Naive thymus-derived CD4-positive, alpha-beta T cell (primary cell): ENCODE results near the gene PRUNE1. TPM values are rescaled to one million over a fixed set of nuclear protein-coding genes. Genes with fewer than 3 reads are reported as not detected.

ENCODE experiments used
- ATAC-seq: fragments of 150-1000 bp; cut with Tn5 transposase; 2 replicates; pipeline ENCODE4 v1.10.0; 2021; ENCODE audit warnings: mild to moderate bottlenecking, moderate library complexity
- CTCF ChIA-PET: fragments of 350-600 bp; sonication (Branson Sonifier 250); formaldehyde crosslinking; loops from one replicate; lab custom pipeline; 2021; ENCODE audit warnings: antibody characterized with exemption; lab: Charles Lee
- POLR2A ChIA-PET: fragments of 350-600 bp; sonication (Branson Sonifier 250); formaldehyde crosslinking; loops from one replicate; lab custom pipeline; 2021; ENCODE audit warnings: antibody characterized with exemption, inconsistent platforms; lab: Charles Lee
- DNase-seq, 9 donors: peaks; one replicate each; pipeline versions ENCODE4 v3.0.0 to v3.0.0-alpha.2; 2020 to 2022; ENCODE audit warnings: mixed read lengths in 1 of 9
- H3K27ac ChIP-seq: one replicate; pipeline ENCODE4 v1.7.0; 2013; ENCODE audit warnings: mild to moderate bottlenecking, low read depth, low read length, moderate library complexity
- H3K27me3 ChIP-seq, 2 donors: one replicate each; pipeline ENCODE4 v1.7.0; 2013; ENCODE audit warnings: low read length in 2 of 2, mild to moderate bottlenecking in 2 of 2, moderate library complexity in 2 of 2; ENCODE audit not compliant: control insufficient read depth in 2 of 2, insufficient read depth in 2 of 2
- H3K36me3 ChIP-seq, 3 experiments: 1 replicate in 2 of 3; 2 replicates in 1 of 3; pipeline ENCODE4 v1.7.0; 2013; ENCODE audit warnings: low read length in 3 of 3, mild to moderate bottlenecking in 3 of 3, moderate library complexity in 1 of 3; ENCODE audit not compliant: insufficient read depth in 3 of 3, control insufficient read depth in 2 of 3
- H3K4me1 ChIP-seq, 2 donors: one replicate each; pipeline ENCODE4 v1.7.0; 2013; ENCODE audit warnings: low read length in 2 of 2, mild to moderate bottlenecking in 2 of 2, moderate library complexity in 1 of 2; ENCODE audit not compliant: control insufficient read depth in 2 of 2, insufficient read depth in 2 of 2
- H3K4me3 ChIP-seq: 2 replicates; pipeline ENCODE4 v1.7.0; 2013; ENCODE audit warnings: mild to moderate bottlenecking, low read length
- H3K9me3 ChIP-seq, 3 experiments: 1 replicate in 2 of 3; 2 replicates in 1 of 3; pipeline ENCODE4 v1.7.0; 2013; ENCODE audit warnings: low read length in 3 of 3; ENCODE audit not compliant: control insufficient read depth in 2 of 3
- H3K27ac Mint-ChIP-seq, 9 donors: one replicate each; pipeline ENCODE4 v1.8.0; 2020 to 2022; ENCODE audit warnings: mixed read lengths in 9 of 9, mild to moderate bottlenecking in 8 of 9, moderate library complexity in 5 of 9, inconsistent platforms in 2 of 9
- H3K27me3 Mint-ChIP-seq, 5 donors: one replicate each; pipeline ENCODE4 v1.8.0; 2021 to 2022; ENCODE audit warnings: mixed read lengths in 5 of 5, mild to moderate bottlenecking in 1 of 5
- H3K36me3 Mint-ChIP-seq, 5 donors: one replicate each; pipeline ENCODE4 v1.8.0; 2020 to 2022; ENCODE audit warnings: mixed read lengths in 5 of 5, mild to moderate bottlenecking in 3 of 5, inconsistent platforms in 1 of 5
- H3K4me1 Mint-ChIP-seq, 7 donors: one replicate each; pipeline ENCODE4 v1.8.0; 2020 to 2022; ENCODE audit warnings: mixed read lengths in 7 of 7, mild to moderate bottlenecking in 3 of 7, inconsistent platforms in 1 of 7
- H3K4me3 Mint-ChIP-seq, 10 donors: one replicate each; pipeline ENCODE4 v1.8.0; 2020 to 2022; ENCODE audit warnings: mild to moderate bottlenecking in 10 of 10, mixed read lengths in 10 of 10, moderate library complexity in 6 of 10, inconsistent platforms in 2 of 10
- H3K9me3 Mint-ChIP-seq, 11 donors: one replicate each; pipeline ENCODE4 v1.8.0; 2020 to 2022; ENCODE audit warnings: mixed read lengths in 11 of 11, mild to moderate bottlenecking in 4 of 11, inconsistent platforms in 1 of 11, moderate library complexity in 1 of 11
- intact Hi-C, 2 donors: fragments of 100-400 bp; cut with micrococcal nuclease; formaldehyde crosslinking; loops; one replicate each; pipeline ENCODE4 v1.15.1; 2023
- polyA plus RNA-seq, 2 donors: library from polyadenylated mRNA; unstranded; fragments of 300-500 nt; fragmentation: Illumina TruSeq; gene quantifications; one replicate each; pipeline ENCODE4 v1.2.3, GENCODE V29; 2021
- total RNA-seq, 6 experiments: library from RNA in 5 of 6; stranded (reverse) in 5 of 6; gene quantifications; 1 replicate in 5 of 6; 2 replicates in 1 of 6; pipeline ENCODE4 v1.2.3 and lab custom pipeline; 2021 to 2026

PRUNE1 gene, protein sequence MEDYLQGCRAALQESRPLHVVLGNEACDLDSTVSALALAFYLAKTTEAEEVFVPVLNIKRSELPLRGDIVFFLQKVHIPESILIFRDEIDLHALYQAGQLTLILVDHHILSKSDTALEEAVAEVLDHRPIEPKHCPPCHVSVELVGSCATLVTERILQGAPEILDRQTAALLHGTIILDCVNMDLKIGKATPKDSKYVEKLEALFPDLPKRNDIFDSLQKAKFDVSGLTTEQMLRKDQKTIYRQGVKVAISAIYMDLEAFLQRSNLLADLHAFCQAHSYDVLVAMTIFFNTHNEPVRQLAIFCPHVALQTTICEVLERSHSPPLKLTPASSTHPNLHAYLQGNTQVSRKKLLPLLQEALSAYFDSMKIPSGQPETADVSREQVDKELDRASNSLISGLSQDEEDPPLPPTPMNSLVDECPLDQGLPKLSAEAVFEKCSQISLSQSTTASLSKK
- total RNA-seq (10 to 100 TPM; 13.3 to 41.8 (median 17.2) TPM), polyA plus RNA-seq (10 to 100 TPM; 54.6 to 68.8 TPM), total RNA-seq (lab: John Stamatoyannopoulos, UW) (23.2 reads per million, percentile 54 among the genes with 10 or more reads in this experiment)

DNA sequence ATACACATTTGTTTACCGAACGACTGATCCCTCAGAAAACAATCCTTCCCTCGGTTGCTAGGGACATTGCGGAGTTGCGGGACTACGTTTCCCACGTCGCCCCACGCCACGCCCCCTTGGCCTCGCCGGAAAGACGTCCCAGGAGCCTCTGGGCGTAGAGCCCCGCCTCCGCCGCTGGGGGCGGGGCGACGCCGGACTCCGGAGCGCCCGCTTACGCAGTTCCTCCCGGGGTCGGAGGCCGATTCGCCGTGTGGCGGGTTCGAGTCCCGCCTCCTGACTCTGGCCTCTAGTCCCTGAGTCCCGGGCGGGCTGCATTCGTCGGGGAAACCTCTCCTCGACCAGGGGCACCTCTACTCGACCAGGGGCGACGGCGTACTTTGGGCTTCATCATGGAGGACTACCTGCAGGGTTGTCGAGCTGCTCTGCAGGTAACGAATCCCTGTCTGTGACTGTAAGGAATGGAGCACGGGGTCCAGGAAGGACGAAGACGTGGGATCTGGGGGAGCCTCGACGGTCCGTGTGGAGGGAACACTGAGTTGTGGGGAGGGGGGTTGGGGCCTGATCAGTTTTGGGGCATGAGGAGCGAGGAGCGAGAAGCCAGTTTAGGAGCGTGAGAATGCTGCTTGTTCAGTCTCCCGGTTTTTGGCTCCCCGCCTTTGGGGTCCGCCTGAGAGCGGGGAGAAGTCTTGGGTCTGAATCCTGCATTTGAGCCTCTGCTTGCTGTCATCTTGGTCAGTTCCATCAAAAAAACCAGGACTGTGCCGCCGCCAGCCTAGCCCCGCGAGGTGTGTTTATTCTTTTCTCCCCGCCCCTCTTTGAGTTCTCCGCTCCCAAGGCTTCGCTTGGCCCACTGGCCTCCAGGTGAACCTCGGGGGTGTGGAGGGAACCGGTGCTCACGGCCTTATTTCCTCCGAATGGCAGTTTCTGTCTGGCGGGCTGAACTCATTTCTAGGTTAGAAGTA lies at the start of gene PRUNE1:
Gene PRUNE1, plus strand, starts transcription at position 206 of the 962 bp plus-strand sequence. Its CDS starts 184 bp downstream, at position 390.
- Histone ChIP-seq H3K4me1 (peaks cover 32 to 45% of the 10 kb centered on the region in 2 donors), H3K27me3 (no peaks in the 10 kb centered on the region), H3K4me3 (peak within 1 kb of the TSS; percentile 88), H3K9me3 (no peaks in the 10 kb centered on the region), H3K36me3 (peaks cover 0 to 7% (median 0%) of the 10 kb centered on the region in 3 experiments), H3K27ac (peak within 1 kb of the TSS; percentile 96)
- Mint-ChIP-seq H3K27me3 (no peaks in the 10 kb centered on the region), H3K27ac (peak within 1 kb of the TSS; percentile 92 to 99 (median 97)), H3K9me3 (no peaks in the 10 kb centered on the region), H3K36me3 (peaks cover 0 to 12% (median 0%) of the 10 kb centered on the region in 5 donors), H3K4me1 (peaks cover 48 to 86% (median 71%) of the 10 kb centered on the region in 7 donors), H3K4me3 (peak within 1 kb of the TSS; percentile 91 to 100 (median 97))
- ChIA-PET CTCF (interaction anchor here (0.7 to 1.0 kb wide), 2 partner anchors 16 to 49 kb away, joined by 3 read pairs; no protein-coding TSS in a partner anchor), POLR2A (interaction anchor here (0.5 to 3.2 kb wide), 8 partner anchors 26 to 867 kb away, joined by 3 to 12 read pairs (median 3); partner anchors contain the start of gene TNFAIP8L2)
- DNase-seq (peak; percentile 87 to 98 (median 92)), ATAC-seq (peak; percentile 96)
- intact Hi-C loops = loop anchor here (1.0 to 10.0 kb wide), 14 partner anchors 16 to 741 kb away; partner anchors contain the start of genes SETDB1 (in 2 of the 2), APH1A (in 1 of the 2), ARNT (in 1 of the 2) and CDC42SE1 (in 1 of the 2)

- no peaks in the 10 kb centered on the region for H3K27me3 Mint-ChIP-seq
- H3K9me3 ChIP-seq = no peaks in the 10 kb centered on the region
- peak overlapping the region in 3 of 9 donors; percentile 22 to 43 (median 42) for H3K27ac Mint-ChIP-seq
- peaks cover 6 to 58% (median 32%) of the 10 kb centered on the region in 5 donors for H3K36me3 Mint-ChIP-seq
- DNase-seq (no peak), ATAC-seq (no peak)
- ChIA-PET CTCF (no interaction called here), POLR2A (no interaction called here)
- H3K27me3 ChIP-seq = no peaks in the 10 kb centered on the region
- H3K4me1 Mint-ChIP-seq = peaks cover 0 to 12% (median 0%) of the 10 kb centered on the region in 7 donors
- H3K9me3 Mint-ChIP-seq = no peaks in the 10 kb centered on the region
- intact Hi-C loops = loop anchor here in 1 of 2 donors (5.0 kb wide), 1 partner anchor 42 kb away; no protein-coding TSS in a partner anchor
- peaks cover 10 to 81% (median 13%) of the 10 kb centered on the region in 3 experiments for H3K36me3 ChIP-seq
- H3K27ac ChIP-seq = no peak overlapping the region
- H3K4me3 Mint-ChIP-seq = no peak overlapping the region
- no peak overlapping the region for H3K4me3 ChIP-seq
- no peaks in the 10 kb centered on the region for H3K4me1 ChIP-seq
These were observed 47.6 kb upstream of the PRUNE1 start for GRCh38 chr1:150960646-150961045.

GRCh38 chr1:150961756-150962155 lies 46.5 kb upstream of the PRUNE1 start:
- Histone ChIP-seq H3K9me3 (no peaks in the 10 kb centered on the region), H3K4me3 (no peak overlapping the region), H3K4me1 (no peaks in the 10 kb centered on the region), H3K27ac (no peak overlapping the region), H3K36me3 (peaks cover 19 to 85% (median 24%) of the 10 kb centered on the region in 3 experiments), H3K27me3 (no peaks in the 10 kb centered on the region)
- Mint-ChIP-seq H3K36me3 (peaks cover 13 to 67% (median 39%) of the 10 kb centered on the region in 5 donors), H3K27me3 (no peaks in the 10 kb centered on the region), H3K27ac (peak overlapping the region in 4 of 9 donors; percentile 31 to 68 (median 42)), H3K4me1 (peaks cover 0 to 12% (median 0%) of the 10 kb centered on the region in 7 donors), H3K9me3 (no peaks in the 10 kb centered on the region), H3K4me3 (no peak overlapping the region)
- intact Hi-C loops = loop anchor here in 1 of 2 donors (5.0 kb wide), 1 partner anchor 41 kb away; no protein-coding TSS in a partner anchor
- DNase-seq (no peak), ATAC-seq (no peak)
- ChIA-PET POLR2A (no interaction called here), CTCF (no interaction called here)

GRCh38 chr1:150963321-150964163 lies 44.7 kb upstream of the PRUNE1 start:
- H3K4me1 ChIP-seq = no peaks in the 10 kb centered on the region
- no peaks in the 10 kb centered on the region for H3K9me3 ChIP-seq
- ChIA-PET POLR2A (interaction anchor here (0.9 to 1.4 kb wide), 2 partner anchors 11 kb away, joined by 3 read pairs; no protein-coding TSS in a partner anchor), CTCF (interaction anchor here (0.6 kb wide), 1 partner anchor 137 kb away, joined by 3 read pairs; no protein-coding TSS in a partner anchor)
- intact Hi-C loops = loop anchor here in 1 of 2 donors (5.0 kb wide), 1 partner anchor 39 kb away; no protein-coding TSS in a partner anchor
- no peaks in the 10 kb centered on the region for H3K27me3 Mint-ChIP-seq
- DNase-seq (no peak), ATAC-seq (no peak)
- no peak overlapping the region for H3K4me3 Mint-ChIP-seq
- no peak overlapping the region for H3K4me3 ChIP-seq
- peak overlapping the region in 8 of 9 donors; percentile 18 to 79 (median 68) for H3K27ac Mint-ChIP-seq
- H3K36me3 ChIP-seq = peaks cover 27 to 93% (median 34%) of the 10 kb centered on the region in 3 experiments
- no peaks in the 10 kb centered on the region for H3K9me3 Mint-ChIP-seq
- no peak overlapping the region for H3K27ac ChIP-seq
- no peaks in the 10 kb centered on the region for H3K27me3 ChIP-seq
- peaks cover 13 to 77% (median 40%) of the 10 kb centered on the region in 5 donors for H3K36me3 Mint-ChIP-seq
- peaks cover 0 to 12% (median 0%) of the 10 kb centered on the region in 7 donors for H3K4me1 Mint-ChIP-seq

DNA sequence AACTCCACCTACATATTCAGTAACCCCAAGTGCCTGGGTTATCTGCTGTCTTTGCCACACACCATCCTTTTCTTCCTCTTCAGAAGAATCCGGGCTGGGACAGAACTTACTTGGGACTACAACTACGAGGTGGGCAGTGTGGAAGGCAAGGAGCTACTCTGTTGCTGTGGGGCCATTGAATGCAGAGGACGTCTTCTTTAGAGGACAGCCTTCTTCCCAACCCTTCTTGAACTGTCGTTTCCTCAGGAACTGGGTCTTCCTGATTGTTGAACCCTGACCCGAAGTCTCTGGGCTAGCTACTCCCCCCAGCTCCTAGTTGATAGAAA lies 44.1 kb upstream of the PRUNE1 start:
- peaks cover 23 to 96% (median 34%) of the 10 kb centered on the region in 3 experiments for H3K36me3 ChIP-seq

More for the DNA sequence above, 44.1 kb upstream of the PRUNE1 start:
- Histone ChIP-seq H3K4me1 (no peaks in the 10 kb centered on the region), H3K27ac (no peak overlapping the region), H3K9me3 (no peaks in the 10 kb centered on the region), H3K4me3 (no peak overlapping the region), H3K27me3 (no peaks in the 10 kb centered on the region)
- intact Hi-C loops = loop anchor here in 1 of 2 donors (5.0 kb wide), 1 partner anchor 38 kb away; no protein-coding TSS in a partner anchor
- no peak for DNase-seq
- CTCF ChIA-PET = interaction anchor here (0.6 kb wide), 1 partner anchor 136 kb away, joined by 3 read pairs; no protein-coding TSS in a partner anchor
- Mint-ChIP-seq H3K4me3 (no peak overlapping the region), H3K27ac (peak overlapping the region in 4 of 9 donors; percentile 28 to 79 (median 51)), H3K4me1 (peaks cover 0 to 12% (median 5%) of the 10 kb centered on the region in 7 donors), H3K9me3 (no peaks in the 10 kb centered on the region), H3K27me3 (no peaks in the 10 kb centered on the region), H3K36me3 (peaks cover 11 to 75% (median 41%) of the 10 kb centered on the region in 5 donors)
- ATAC-seq = no peak
- POLR2A ChIA-PET = interaction anchor here (1.4 kb wide), 1 partner anchor 12 kb away, joined by 3 read pairs; no protein-coding TSS in a partner anchor
